Thoracic aorta (tissue), 2 donors: Measurements from ENCODE around the gene PGLYRP1. TPM values are rescaled to one million over a fixed set of nuclear protein-coding genes. Genes with fewer than 3 reads are reported as not detected.

ENCODE experiments used
- ATAC-seq: fragments of 150-250 bp; one replicate; pipeline ENCODE4 v1.8.0; 2017; ENCODE audit warnings: low read depth; ENCODE audit not compliant: insufficient number of reproducible peaks, low FRiP score
- DNase-seq: peaks from one replicate; pipeline ENCODE4 v3.0.0-alpha.2; 2020; ENCODE audit warnings: low spot score
- H3K27ac ChIP-seq, 2 donors: fragments of 200-600 bp; sonication (generic); 1 replicate in 1 of 2; 2 replicates in 1 of 2; pipeline ENCODE4 v1.5.1; 2016; ENCODE audit warnings: mild to moderate bottlenecking in 2 of 2, moderate library complexity in 2 of 2
- H3K27me3 ChIP-seq: fragments of 200-600 bp; sonication (generic); replicated peaks from 2 replicates; pipeline ENCODE4 v1.6.0; 2016; ENCODE audit warnings: mild to moderate bottlenecking; ENCODE audit not compliant: insufficient read depth
- H3K36me3 ChIP-seq: fragments of 200-600 bp; sonication (generic); one replicate; pipeline ENCODE4 v1.5.1; 2016
- H3K4me1 ChIP-seq, 2 donors: fragments of 200-600 bp; sonication (generic); 1 replicate in 1 of 2; 2 replicates in 1 of 2; pipeline versions ENCODE4 v1.5.1 to v1.6.0; 2016; ENCODE audit warnings: low read depth in 2 of 2, mild to moderate bottlenecking in 1 of 2; ENCODE audit not compliant: control insufficient read depth in 1 of 2
- H3K4me3 ChIP-seq: fragments of 200-600 bp; sonication (generic); 2 replicates; pipeline ENCODE4 v1.5.1; 2016; ENCODE audit warnings: mild to moderate bottlenecking
- H3K9me3 ChIP-seq: fragments of 200-600 bp; sonication (generic); 2 replicates; pipeline ENCODE4 v1.5.1; 2016
- CTCF ChIP-seq: fragments of 200-600 bp; sonication (generic); IDR thresholded peaks from one replicate; pipeline ENCODE4 v1.5.1; 2019; ENCODE audit warnings: antibody characterized with exemption
- total RNA-seq, 2 donors: library from RNA; depleted of rRNA; stranded (reverse); fragments of >200 nt; gene quantifications; one replicate each; pipeline versions ENCODE4 v1.1.0 to v1.2.3, GENCODE V29; 2016

The PGLYRP1 gene
- total RNA-seq, 2 donors from 2014 or later: not detected

GRCh38 chr19:46032597-46033025 is 9.8 kb upstream of the PGLYRP1 start:
- TF ChIP-seq CTCF: no peak
- H3K27me3 ChIP-seq: no peaks in the 10 kb centered on the region
- ATAC-seq (no peak), DNase-seq (no peak)
- no peaks in the 10 kb centered on the region for H3K4me1 ChIP-seq
- no peak overlapping the region for H3K27ac ChIP-seq
- H3K9me3 ChIP-seq: no peaks in the 10 kb centered on the region
- H3K4me3 ChIP-seq: no peak overlapping the region
- H3K36me3 ChIP-seq: no peaks in the 10 kb centered on the region

- H3K4me3 ChIP-seq: no peak overlapping the region
- no peaks in the 10 kb centered on the region for H3K9me3 ChIP-seq
- no peak for ATAC-seq
- no peaks in the 10 kb centered on the region for H3K36me3 ChIP-seq
- no peak overlapping the region for H3K27ac ChIP-seq
- H3K27me3 ChIP-seq: no peaks in the 10 kb centered on the region
- no peak for TF ChIP-seq CTCF
- no peak for DNase-seq
- no peaks in the 10 kb centered on the region for H3K4me1 ChIP-seq
These were observed 9.1 kb upstream of the PGLYRP1 start for GRCh38 chr19:46031781-46032596.

- H3K36me3 ChIP-seq: no peaks in the 10 kb centered on the region
- H3K27me3 ChIP-seq: no peaks in the 10 kb centered on the region
- ATAC-seq: no peak
- TF ChIP-seq CTCF: no peak
- no peak for DNase-seq
- H3K9me3 ChIP-seq: no peaks in the 10 kb centered on the region
- no peak overlapping the region for H3K27ac ChIP-seq
- H3K4me1 ChIP-seq: no peaks in the 10 kb centered on the region
- no peak overlapping the region for H3K4me3 ChIP-seq
These were observed 8.1 kb upstream of the PGLYRP1 start for GRCh38 chr19:46030812-46031550.

GRCh38 chr19:46025835-46026234 is 3.0 kb upstream of the PGLYRP1 start:
- no peak for DNase-seq
- Histone ChIP-seq H3K36me3 (no peaks in the 10 kb centered on the region), H3K4me1 (no peaks in the 10 kb centered on the region), H3K27me3 (no peaks in the 10 kb centered on the region), H3K27ac (no peak overlapping the region), H3K9me3 (no peaks in the 10 kb centered on the region), H3K4me3 (no peak overlapping the region)
- no peak for TF ChIP-seq CTCF
- no peak for ATAC-seq

GRCh38 chr19:46023311-46023779 is 492 bp upstream of the PGLYRP1 start:
- Histone ChIP-seq H3K27ac (no peak overlapping the region), H3K27me3 (no peaks in the 10 kb centered on the region), H3K4me1 (no peaks in the 10 kb centered on the region), H3K4me3 (no peak overlapping the region), H3K36me3 (no peaks in the 10 kb centered on the region), H3K9me3 (no peaks in the 10 kb centered on the region)
- no peak for ATAC-seq
- no peak for DNase-seq
- TF ChIP-seq CTCF: no peak
